RWPE2 (cell line): ENCODE results near the gene ANKDD1A.
A peak's percentile ranks its signal among the peaks of the same experiment; 100 is the strongest.

Experiments
- ATAC-seq: fragments of 200-7000 bp; cut with Tn5 transposase; 3 replicates; pipeline ENCODE4 v1.9.1; 2021; ENCODE audit warnings: low read depth
- DNase-seq: peaks from one replicate; pipeline ENCODE4 v3.0.0-alpha.2; 2020; ENCODE audit warnings: low spot score
- H3K27ac ChIP-seq: fragments of 450-650 bp; 2 replicates; pipeline ENCODE4 v1.5.1; 2017; ENCODE audit warnings: mild to moderate bottlenecking; ENCODE audit not compliant: poor library complexity, severe bottlenecking
- H3K27me3 ChIP-seq: fragments of 250-450 bp; sonication (Bioruptor Pico); 2 replicates; pipeline ENCODE4 v1.5.1; 2021; ENCODE audit warnings: mild to moderate bottlenecking, moderate library complexity; ENCODE audit not compliant: insufficient read depth, poor library complexity, severe bottlenecking
- H3K36me3 ChIP-seq: fragments of 250-450 bp; sonication (Bioruptor Pico); 2 replicates; pipeline ENCODE4 v1.5.1; 2020; ENCODE audit warnings: low read depth, mild to moderate bottlenecking, moderate library complexity
- H3K4me1 ChIP-seq: fragments of 250-450 bp; sonication (Bioruptor Pico); 2 replicates; pipeline ENCODE4 v1.5.1; 2021; ENCODE audit warnings: mild to moderate bottlenecking, moderate library complexity; ENCODE audit not compliant: insufficient read depth, poor library complexity, severe bottlenecking
- H3K4me3 ChIP-seq: fragments of 250-450 bp; sonication (Bioruptor Pico); 2 replicates; pipeline ENCODE4 v1.5.1; 2021; ENCODE audit warnings: mild to moderate bottlenecking, moderate library complexity; ENCODE audit not compliant: severe bottlenecking
- H3K9me3 ChIP-seq: fragments of 250-450 bp; sonication (Bioruptor Pico); 2 replicates; pipeline ENCODE4 v1.5.1; 2021; ENCODE audit warnings: mild to moderate bottlenecking, moderate library complexity; ENCODE audit not compliant: severe bottlenecking
- TF ChIP-seq, protein P1 (sequence below): fragments of 450-650 bp; IDR thresholded peaks from one replicate; pipeline ENCODE4 v1.5.1; 2017; ENCODE audit warnings: mild to moderate bottlenecking, moderate library complexity; ENCODE audit not compliant: poor library complexity, severe bottlenecking

ANKDD1A gene

DNA sequence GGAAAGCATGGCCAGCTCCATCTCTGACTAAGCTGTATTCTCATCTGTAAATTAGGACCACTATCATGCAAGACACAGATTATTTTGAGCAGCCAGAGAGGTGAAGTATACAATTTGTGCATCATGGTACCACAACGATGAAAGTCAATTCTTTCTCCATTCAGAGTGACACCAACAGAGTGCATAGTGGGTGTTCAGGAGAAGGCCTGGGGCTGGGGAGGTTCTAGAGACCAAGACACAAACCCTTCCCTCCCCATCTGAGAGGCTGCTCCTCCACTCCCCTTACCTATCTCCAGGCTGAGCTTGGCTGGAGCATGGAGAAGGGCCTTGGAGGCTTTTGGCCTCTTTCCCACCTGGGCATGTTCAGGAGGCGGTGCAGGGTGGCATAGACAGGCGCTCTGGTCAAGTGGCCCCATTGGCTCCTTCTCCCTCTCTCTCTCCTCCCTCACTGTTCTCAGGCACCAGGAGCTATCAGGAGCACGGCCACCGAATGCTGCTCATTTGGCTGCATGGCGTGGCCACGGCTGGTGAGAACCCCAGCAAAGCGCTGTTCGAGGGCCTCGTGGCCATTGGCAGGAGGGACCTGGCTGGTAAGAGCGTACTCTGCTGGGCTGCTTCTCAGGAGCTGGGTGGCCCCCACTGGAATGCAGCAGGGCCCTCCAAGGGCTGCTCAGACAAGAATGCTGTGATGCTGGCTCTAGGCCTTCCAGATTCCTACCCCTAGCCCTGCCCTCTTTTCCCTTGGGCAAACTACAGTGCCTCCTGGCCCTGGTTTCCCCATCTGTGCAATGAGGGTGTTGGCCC, 37.9 kb downstream of the ANKDD1A start:
- no peaks in the 10 kb centered on the region for H3K4me1 ChIP-seq
- no peak overlapping the region for H3K4me3 ChIP-seq
- H3K27ac ChIP-seq, result no peak overlapping the region
- H3K27me3 ChIP-seq, result no peaks in the 10 kb centered on the region
- no peak for DNase-seq
- H3K9me3 ChIP-seq, result no peaks in the 10 kb centered on the region
- peak; percentile 28 for ATAC-seq
- TF ChIP-seq, protein P1, sequence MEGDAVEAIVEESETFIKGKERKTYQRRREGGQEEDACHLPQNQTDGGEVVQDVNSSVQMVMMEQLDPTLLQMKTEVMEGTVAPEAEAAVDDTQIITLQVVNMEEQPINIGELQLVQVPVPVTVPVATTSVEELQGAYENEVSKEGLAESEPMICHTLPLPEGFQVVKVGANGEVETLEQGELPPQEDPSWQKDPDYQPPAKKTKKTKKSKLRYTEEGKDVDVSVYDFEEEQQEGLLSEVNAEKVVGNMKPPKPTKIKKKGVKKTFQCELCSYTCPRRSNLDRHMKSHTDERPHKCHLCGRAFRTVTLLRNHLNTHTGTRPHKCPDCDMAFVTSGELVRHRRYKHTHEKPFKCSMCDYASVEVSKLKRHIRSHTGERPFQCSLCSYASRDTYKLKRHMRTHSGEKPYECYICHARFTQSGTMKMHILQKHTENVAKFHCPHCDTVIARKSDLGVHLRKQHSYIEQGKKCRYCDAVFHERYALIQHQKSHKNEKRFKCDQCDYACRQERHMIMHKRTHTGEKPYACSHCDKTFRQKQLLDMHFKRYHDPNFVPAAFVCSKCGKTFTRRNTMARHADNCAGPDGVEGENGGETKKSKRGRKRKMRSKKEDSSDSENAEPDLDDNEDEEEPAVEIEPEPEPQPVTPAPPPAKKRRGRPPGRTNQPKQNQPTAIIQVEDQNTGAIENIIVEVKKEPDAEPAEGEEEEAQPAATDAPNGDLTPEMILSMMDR, result no peak
- H3K36me3 ChIP-seq, result no peaks in the 10 kb centered on the region

DNA sequence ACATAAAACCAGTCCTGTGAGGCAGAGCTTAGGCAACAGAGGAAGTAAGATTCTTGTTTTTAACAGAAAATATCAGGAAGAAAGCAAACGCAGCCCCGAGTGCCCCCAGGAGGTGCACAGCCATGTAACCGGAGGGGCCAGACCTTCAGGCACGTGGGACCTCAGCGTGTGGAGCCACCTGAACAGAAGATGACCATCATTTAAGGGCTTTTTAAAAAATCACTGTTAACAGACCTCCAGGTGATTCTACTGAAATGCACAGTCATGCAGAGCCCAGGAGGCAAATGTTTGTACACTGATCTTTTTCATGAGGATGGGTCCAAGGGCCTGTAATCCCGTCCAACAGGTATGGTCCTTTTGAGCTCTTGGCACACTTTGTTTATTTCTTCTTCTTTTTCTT, 39.2 kb downstream of the ANKDD1A start:
- Histone ChIP-seq H3K4me1 (no peaks in the 10 kb centered on the region), H3K4me3 (no peak overlapping the region), H3K27ac (no peak overlapping the region), H3K27me3 (no peaks in the 10 kb centered on the region), H3K9me3 (no peaks in the 10 kb centered on the region), H3K36me3 (peaks cover 7% of the 10 kb centered on the region; the same call in 1 of the 2 replicates)
- TF ChIP-seq, protein P1, result no peak
- DNase-seq (no peak), ATAC-seq (peak; percentile 45; the same call in 2 of the 3 replicates)

DNA sequence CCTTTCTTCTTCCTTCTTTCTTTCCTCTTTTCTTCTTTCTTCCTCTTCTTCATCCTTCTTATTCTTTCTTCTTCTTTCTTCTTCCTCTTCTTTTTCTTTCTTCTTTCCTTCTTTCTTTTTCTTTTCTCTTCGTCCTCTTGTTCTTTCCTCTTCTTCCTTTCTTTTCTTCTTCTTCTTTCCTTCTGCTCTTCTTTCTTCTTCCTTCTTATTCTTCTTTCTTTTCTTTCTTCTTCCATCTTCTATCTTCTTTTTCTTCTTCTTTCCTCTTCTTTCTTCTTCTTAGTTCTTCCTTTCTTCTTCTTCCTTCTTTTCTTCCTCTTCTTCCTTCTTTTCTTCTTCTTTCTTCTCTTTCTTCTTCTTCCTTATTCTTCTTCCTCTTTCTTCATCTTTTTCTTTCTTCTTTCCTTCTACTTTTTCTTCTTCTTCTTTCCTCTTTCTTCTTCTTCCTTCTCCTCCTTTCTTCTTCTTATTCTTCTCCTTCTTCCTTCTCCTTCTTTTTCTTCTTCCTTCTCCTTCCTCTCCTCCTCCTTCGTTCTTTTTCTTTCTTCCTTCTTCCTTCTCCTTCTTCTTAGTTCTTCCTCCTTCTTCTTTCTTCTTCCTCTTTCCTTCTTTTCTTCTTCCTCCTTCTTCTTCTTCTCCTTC, 40.2 kb downstream of the ANKDD1A start:
- no peaks in the 10 kb centered on the region for H3K4me1 ChIP-seq
- ATAC-seq (no peak), DNase-seq (no peak)
- TF ChIP-seq, protein P1, result no peak
- H3K27ac ChIP-seq, result no peak overlapping the region
- H3K9me3 ChIP-seq, result no peaks in the 10 kb centered on the region
- H3K36me3 ChIP-seq, result peaks cover 14% of the 10 kb centered on the region
- no peaks in the 10 kb centered on the region for H3K27me3 ChIP-seq
- H3K4me3 ChIP-seq, result no peak overlapping the region

DNA sequence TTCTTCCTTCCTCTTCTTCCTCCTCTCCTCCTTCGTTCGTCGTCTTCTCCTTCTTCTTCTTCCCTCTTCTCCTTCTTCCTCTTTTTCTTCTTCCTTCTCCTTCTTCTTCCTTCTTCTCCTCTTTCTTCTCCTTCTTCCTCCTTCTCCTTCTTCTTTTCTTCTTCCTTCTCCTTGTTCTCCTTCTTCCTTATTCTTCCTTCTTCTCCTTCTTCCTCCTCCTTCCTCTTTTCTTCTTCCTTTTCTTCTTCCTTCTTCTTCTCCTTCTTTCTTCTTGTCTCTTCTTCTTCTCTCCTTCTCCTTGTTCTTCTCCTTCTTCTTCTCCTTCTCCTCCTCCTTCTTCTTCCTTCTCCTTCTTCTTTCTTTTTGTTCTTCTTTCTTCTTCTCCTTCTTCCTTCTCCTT, 42.7 kb downstream of the ANKDD1A start:
- peaks cover 34% of the 10 kb centered on the region for H3K36me3 ChIP-seq
- DNase-seq (no peak), ATAC-seq (no peak)
- H3K9me3 ChIP-seq, result no peaks in the 10 kb centered on the region
- no peaks in the 10 kb centered on the region for H3K27me3 ChIP-seq
- no peaks in the 10 kb centered on the region for H3K4me1 ChIP-seq
- TF ChIP-seq, protein P1, result no peak
- no peak overlapping the region for H3K27ac ChIP-seq
- H3K4me3 ChIP-seq, result no peak overlapping the region

DNA sequence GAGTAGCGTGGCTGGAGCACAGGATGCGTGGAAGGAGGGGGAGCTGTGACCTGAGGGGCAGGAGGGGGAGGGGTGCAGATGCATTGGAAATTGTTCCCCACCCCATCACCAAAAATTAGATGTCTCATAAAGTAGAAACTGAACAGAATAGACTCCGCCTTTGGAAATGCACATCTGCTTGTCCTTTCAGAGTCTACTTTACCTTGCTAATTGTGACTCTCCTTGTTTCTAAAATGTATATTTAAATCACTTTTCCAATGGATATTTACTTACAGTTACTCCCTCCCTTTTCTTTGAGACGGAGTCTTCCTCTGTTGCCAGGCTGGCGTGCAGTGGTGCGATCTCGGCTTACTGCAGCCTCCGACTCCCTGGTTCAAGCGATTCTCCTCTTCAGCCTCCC, 47.4 kb downstream of the ANKDD1A start:
- TF ChIP-seq, protein P1, result no peak
- H3K36me3 ChIP-seq, result peaks cover 72% of the 10 kb centered on the region

More for the DNA sequence above, 47.4 kb downstream of the ANKDD1A start:
- Histone ChIP-seq H3K27me3 (no peaks in the 10 kb centered on the region), H3K4me1 (no peaks in the 10 kb centered on the region), H3K9me3 (no peaks in the 10 kb centered on the region), H3K4me3 (no peak overlapping the region), H3K27ac (no peak overlapping the region)
- ATAC-seq (no peak), DNase-seq (no peak)
